Neural progenitor cell (in vitro differentiated cells): ENCODE data around the gene DYNLT4.

Source experiments
- CTCF ChIP-seq: fragments of 200-600 bp; sonication (generic); IDR thresholded peaks from 2 replicates; pipeline ENCODE4 v1.5.1; 2017; ENCODE audit warnings: antibody characterized with exemption, mild to moderate bottlenecking
- EZH2 ChIP-seq: fragments of 200-600 bp; sonication (generic); IDR thresholded peaks from 2 replicates; pipeline ENCODE4 v1.6.1; 2017; ENCODE audit warnings: antibody characterized with exemption, mild to moderate bottlenecking, moderate library complexity
- EZH2phosphoT487 ChIP-seq: fragments of 200-600 bp; sonication (generic); IDR thresholded peaks from 2 replicates; pipeline ENCODE4 v1.6.1; 2017; ENCODE audit warnings: antibody characterized with exemption

GRCh38 chr1:44828003-44828651 is 21.0 kb upstream of the DYNLT4 start:
- TF ChIP-seq CTCF (no peak), EZH2 (no peak), EZH2phosphoT487 (no peak)
